Tibial nerve (tissue), 4 donors: ENCODE results near the gene SEMA3G.

Experiments
- CTCF ChIP-seq, 5 experiments: fragments of 200-600 bp in 3 of 5; fragments of 450-650 bp in 2 of 5; sonication (generic) in 3 of 5; IDR thresholded peaks; one replicate each; pipeline ENCODE4 v1.5.1; 2016 to 2019; ENCODE audit warnings: antibody characterized with exemption in 5 of 5, mild to moderate bottlenecking in 3 of 5, moderate library complexity in 2 of 5
- EP300 ChIP-seq, 2 donors: sonication (generic); formaldehyde crosslinking; IDR thresholded peaks; one replicate each; pipeline ENCODE4 v1.6.1; 2017; ENCODE audit warnings: antibody characterized with exemption in 2 of 2, mild to moderate bottlenecking in 1 of 2
- POLR2A ChIP-seq, 2 donors: fragments of 450-650 bp; IDR thresholded peaks; one replicate each; pipeline ENCODE4 v1.6.1; 2017; ENCODE audit warnings: antibody characterized with exemption in 2 of 2, mild to moderate bottlenecking in 2 of 2, moderate library complexity in 2 of 2

GRCh38 chr3:52441091-52441771 is 3.7 kb downstream of the SEMA3G start:
- TF ChIP-seq POLR2A (IDR thresholded peaks at IDR 0.05): no peak
- TF ChIP-seq CTCF (IDR thresholded peaks at IDR 0.05): no peak
- no peak for TF ChIP-seq EP300 (IDR thresholded peaks at IDR 0.05)
